NT2/D1 (cell line): ENCODE results near the gene HSPA4.

Experiments used
- SUZ12 ChIP-seq: IDR thresholded peaks from 2 replicates; pipeline ENCODE4 v1.6.1; 2011; ENCODE audit not compliant: insufficient read length, insufficient read depth; ENCODE audit errors: extremely low read depth
- YY1 ChIP-seq: IDR thresholded peaks from 2 replicates; pipeline ENCODE4 v1.6.1; 2011; ENCODE audit not compliant: insufficient read length, insufficient read depth
- ZNF274 ChIP-seq: IDR thresholded peaks from 2 replicates; pipeline ENCODE4 v1.6.1; 2011; ENCODE audit warnings: mild to moderate bottlenecking, low read depth, low read length

GRCh38 chr5:133149345-133149744 is 97.5 kb downstream of the HSPA4 start:
- TF ChIP-seq ZNF274 (no peak), YY1 (no peak), SUZ12 (no peak)
